Astrocyte (in vitro differentiated cells and primary cell): Measurements from ENCODE around the gene SULT1A3. TPM values are rescaled to one million over a fixed set of nuclear protein-coding genes. Genes with fewer than 3 reads are reported as not detected.
"Not testable (repeated sequence)": the region's sequence is repeated elsewhere in the genome, so short reads cannot be mapped to it uniquely, and the experiment has no call there.

Experiments used
- DNase-seq: peaks from one replicate; pipeline ENCODE4 v3.0.0-alpha.2; 2010; ENCODE audit warnings: low read depth
- FAIRE-seq: peaks from 2 replicates; lab custom pipeline; 2011; peaks lifted over from hg19 to GRCh38; lab: Jason Lieb, UNC
- H2AFZ ChIP-seq: 2 replicates; pipeline ENCODE4 v1.6.0; 2012; ENCODE audit warnings: low read depth, low read length, inconsistent platforms
- H3K27ac ChIP-seq: 2 replicates; pipeline ENCODE4 v1.5.1; 2011; ENCODE audit warnings: low read depth, low read length, inconsistent platforms
- H3K27me3 ChIP-seq: 2 replicates; pipeline ENCODE4 v1.6.0; 2011; ENCODE audit warnings: low read length, inconsistent platforms; ENCODE audit not compliant: insufficient read depth
- H3K36me3 ChIP-seq: 2 replicates; pipeline ENCODE4 v1.5.1; 2011; ENCODE audit warnings: low read length, inconsistent platforms; ENCODE audit not compliant: insufficient read depth
- H3K4me1 ChIP-seq: 2 replicates; pipeline ENCODE4 v1.5.1; 2011; ENCODE audit warnings: low read length, inconsistent platforms; ENCODE audit not compliant: insufficient read depth
- H3K4me2 ChIP-seq: 2 replicates; pipeline ENCODE4 v1.6.0; 2012; ENCODE audit warnings: low read length, inconsistent platforms
- H3K4me3 ChIP-seq: 2 replicates; pipeline ENCODE4 v1.5.1; 2011; ENCODE audit warnings: low read depth, mild to moderate bottlenecking, low read length, inconsistent platforms; ENCODE audit not compliant: insufficient read depth
- H3K79me2 ChIP-seq: 2 replicates; pipeline ENCODE4 v1.6.0; 2012; ENCODE audit warnings: mild to moderate bottlenecking, low read length, inconsistent platforms; ENCODE audit not compliant: insufficient read depth
- H3K9ac ChIP-seq: 2 replicates; pipeline ENCODE4 v1.6.0; 2012; ENCODE audit warnings: mild to moderate bottlenecking, low read length, inconsistent platforms
- H3K9me3 ChIP-seq: 2 replicates; pipeline ENCODE4 v1.5.1; 2012; ENCODE audit warnings: low read depth, mild to moderate bottlenecking, low read length, inconsistent platforms; ENCODE audit not compliant: insufficient read depth
- H4K20me1 ChIP-seq: 2 replicates; pipeline ENCODE4 v1.6.0; 2012; ENCODE audit warnings: low read length, inconsistent platforms; ENCODE audit not compliant: insufficient read depth
- H3K27ac Mint-ChIP-seq: one replicate; pipeline ENCODE4 v1.8.0; 2021; ENCODE audit warnings: mild to moderate bottlenecking, mixed read lengths; ENCODE audit not compliant: unreplicated experiment
- H3K27me3 Mint-ChIP-seq: one replicate; pipeline ENCODE4 v1.8.0; 2021; ENCODE audit warnings: low read depth, mixed read lengths; ENCODE audit not compliant: unreplicated experiment
- H3K36me3 Mint-ChIP-seq: one replicate; pipeline ENCODE4 v1.8.0; 2021; ENCODE audit warnings: low read depth, mixed read lengths; ENCODE audit not compliant: unreplicated experiment
- H3K4me1 Mint-ChIP-seq: one replicate; pipeline ENCODE4 v1.8.0; 2021; ENCODE audit warnings: low read depth, mixed read lengths; ENCODE audit not compliant: unreplicated experiment
- H3K4me3 Mint-ChIP-seq: one replicate; pipeline ENCODE4 v1.8.0; 2021; ENCODE audit warnings: mild to moderate bottlenecking, moderate library complexity, mixed read lengths; ENCODE audit not compliant: unreplicated experiment
- H3K9me3 Mint-ChIP-seq: one replicate; pipeline ENCODE4 v1.8.0; 2021; ENCODE audit warnings: mild to moderate bottlenecking, mixed read lengths; ENCODE audit not compliant: unreplicated experiment
- total RNA-seq: library from RNA; stranded (reverse); gene quantifications from 2 replicates; pipeline ENCODE4 v1.2.1, GENCODE V29; 2021

The SULT1A3 gene
- total RNA-seq, 1 donor from 2014 or later, result 8.6 TPM

GRCh38 chr16:30197001-30197400, 2.1 kb upstream of the SULT1A3 start:
- not testable (repeated sequence) for H3K36me3 Mint-ChIP-seq, H3K9me3 Mint-ChIP-seq, FAIRE-seq, H3K9ac ChIP-seq, H3K36me3 ChIP-seq, H3K4me2 ChIP-seq, H3K4me1 ChIP-seq, H3K27me3 ChIP-seq, H3K27ac Mint-ChIP-seq, H4K20me1 ChIP-seq, H3K4me3 Mint-ChIP-seq, H2AFZ ChIP-seq, H3K9me3 ChIP-seq, H3K27ac ChIP-seq, H3K4me3 ChIP-seq, H3K4me1 Mint-ChIP-seq, DNase-seq, H3K79me2 ChIP-seq, H3K27me3 Mint-ChIP-seq

GRCh38 chr16:30199608-30200343, 721 bp downstream of the SULT1A3 start:
- H3K4me2 ChIP-seq, H3K4me1 ChIP-seq, H3K4me1 Mint-ChIP-seq, H4K20me1 ChIP-seq, H3K27ac Mint-ChIP-seq, H3K9me3 ChIP-seq, H3K27me3 ChIP-seq, H3K36me3 Mint-ChIP-seq, H2AFZ ChIP-seq, H3K9ac ChIP-seq, DNase-seq, H3K9me3 Mint-ChIP-seq, H3K27ac ChIP-seq, FAIRE-seq, H3K4me3 Mint-ChIP-seq, H3K36me3 ChIP-seq, H3K4me3 ChIP-seq, H3K27me3 Mint-ChIP-seq, H3K79me2 ChIP-seq: not testable (repeated sequence)

GRCh38 chr16:30205541-30206236, 6.6 kb downstream of the SULT1A3 start:
- not testable (repeated sequence) for H3K27me3 ChIP-seq, H3K27ac ChIP-seq, H3K9me3 Mint-ChIP-seq, H3K9me3 ChIP-seq, H3K4me3 ChIP-seq, H3K36me3 Mint-ChIP-seq, H3K36me3 ChIP-seq, H2AFZ ChIP-seq, H3K27ac Mint-ChIP-seq, H3K4me3 Mint-ChIP-seq, H3K4me1 ChIP-seq, H4K20me1 ChIP-seq, H3K4me1 Mint-ChIP-seq, FAIRE-seq, H3K9ac ChIP-seq, H3K27me3 Mint-ChIP-seq, H3K79me2 ChIP-seq, DNase-seq
- H3K4me2 ChIP-seq, result peak overlapping the region; percentile 64

- H3K36me3 ChIP-seq, H3K27ac ChIP-seq, H3K27me3 Mint-ChIP-seq, H3K9me3 ChIP-seq, H3K36me3 Mint-ChIP-seq, H3K4me1 Mint-ChIP-seq, H3K9ac ChIP-seq, DNase-seq, H3K4me3 Mint-ChIP-seq, H3K27me3 ChIP-seq, H3K27ac Mint-ChIP-seq, H3K4me2 ChIP-seq, H2AFZ ChIP-seq, H3K9me3 Mint-ChIP-seq, H4K20me1 ChIP-seq, FAIRE-seq, H3K79me2 ChIP-seq, H3K4me3 ChIP-seq, H3K4me1 ChIP-seq: not testable (repeated sequence)
Observed at GRCh38 chr16:30206252-30206651, 7.2 kb downstream of the SULT1A3 start.

- H3K9me3 ChIP-seq, DNase-seq, H2AFZ ChIP-seq, H3K4me2 ChIP-seq, H3K36me3 Mint-ChIP-seq, H4K20me1 ChIP-seq, H3K36me3 ChIP-seq, FAIRE-seq, H3K4me1 ChIP-seq, H3K27ac ChIP-seq, H3K27me3 Mint-ChIP-seq, H3K79me2 ChIP-seq, H3K27me3 ChIP-seq, H3K4me3 Mint-ChIP-seq, H3K9ac ChIP-seq, H3K9me3 Mint-ChIP-seq, H3K4me3 ChIP-seq, H3K4me1 Mint-ChIP-seq: not testable (repeated sequence)
- H3K27ac Mint-ChIP-seq, result peak overlapping the region; percentile 89
Observed at GRCh38 chr16:30207063-30207704, 8.1 kb downstream of the SULT1A3 start.
